Type B pancreatic cell (in vitro differentiated cells): ENCODE measurements around the gene ZNF106. TPM values are rescaled to one million over a fixed set of nuclear protein-coding genes. Genes with fewer than 3 reads are reported as not detected.

Source experiments
- DNase-seq: peaks from one replicate; pipeline ENCODE4 v3.0.0; 2021; ENCODE audit warnings: mixed read lengths; ENCODE audit not compliant: unreplicated experiment; ENCODE audit errors: extremely low spot score
- H3K27ac Mint-ChIP-seq: 2 replicates; pipeline ENCODE4 v1.8.0; 2021; ENCODE audit warnings: mild to moderate bottlenecking, mixed read lengths
- H3K27me3 Mint-ChIP-seq: 2 replicates; pipeline ENCODE4 v1.8.0; 2021; ENCODE audit warnings: mixed read lengths
- H3K36me3 Mint-ChIP-seq: 2 replicates; pipeline ENCODE4 v1.8.0; 2021; ENCODE audit warnings: mixed read lengths
- H3K4me1 Mint-ChIP-seq: one replicate; pipeline ENCODE4 v1.8.0; 2021; ENCODE audit warnings: mixed read lengths; ENCODE audit not compliant: unreplicated experiment
- H3K4me3 Mint-ChIP-seq: 2 replicates; pipeline ENCODE4 v1.8.0; 2021; ENCODE audit warnings: mild to moderate bottlenecking, mixed read lengths
- H3K9me3 Mint-ChIP-seq: 2 replicates; pipeline ENCODE4 v1.8.0; 2021; ENCODE audit warnings: mixed read lengths
- CTCF ChIP-seq: fragments of 200-600 bp; sonication (generic); conservative IDR thresholded peaks from 2 replicates; pipeline ENCODE4 v1.5.0; 2021; ENCODE audit warnings: antibody characterized with exemption, mild to moderate bottlenecking
- total RNA-seq: library from RNA; stranded (reverse); gene quantifications from 2 replicates; pipeline ENCODE4 v1.2.1, GENCODE V29; 2021; ENCODE audit warnings: low replicate concordance

Gene ZNF106
- total RNA-seq, 1 donor from 2014 or later = 52.4 TPM

- H3K4me1 Mint-ChIP-seq = peaks cover 33% of the 10 kb centered on the region
- no peak for DNase-seq
- TF ChIP-seq CTCF = no peak
- peak overlapping the region; percentile 45 for H3K27ac Mint-ChIP-seq
- peak overlapping the region; percentile 53 for H3K4me3 Mint-ChIP-seq
- H3K27me3 Mint-ChIP-seq = no peaks in the 10 kb centered on the region
- peaks cover 3% of the 10 kb centered on the region for H3K36me3 Mint-ChIP-seq
- H3K9me3 Mint-ChIP-seq = no peaks in the 10 kb centered on the region
These were observed 2.7 kb upstream of the ZNF106 start for GRCh38 chr15:42493679-42494078.

- Mint-ChIP-seq H3K27ac (peak overlapping the region; percentile 100), H3K9me3 (no peaks in the 10 kb centered on the region), H3K4me3 (peak overlapping the region; percentile 95), H3K4me1 (peaks cover 31% of the 10 kb centered on the region), H3K27me3 (no peaks in the 10 kb centered on the region), H3K36me3 (peaks cover 4% of the 10 kb centered on the region)
- TF ChIP-seq CTCF = no peak
- no peak for DNase-seq
These were observed 741 bp upstream of the ZNF106 start for GRCh38 chr15:42491539-42492225.

- Mint-ChIP-seq H3K4me3 (peak overlapping the region; percentile 95), H3K36me3 (peaks cover 7% of the 10 kb centered on the region), H3K9me3 (no peaks in the 10 kb centered on the region), H3K27me3 (no peaks in the 10 kb centered on the region), H3K4me1 (peaks cover 17% of the 10 kb centered on the region), H3K27ac (peak overlapping the region; percentile 100)
- TF ChIP-seq CTCF = no peak
- DNase-seq = no peak
These were observed 660 bp downstream of the ZNF106 start for GRCh38 chr15:42490291-42490670.

- Mint-ChIP-seq H3K4me3 (no peak overlapping the region), H3K9me3 (no peaks in the 10 kb centered on the region), H3K27ac (no peak overlapping the region), H3K36me3 (peaks cover 22% of the 10 kb centered on the region), H3K4me1 (peaks cover 11% of the 10 kb centered on the region), H3K27me3 (no peaks in the 10 kb centered on the region)
- no peak for DNase-seq
- TF ChIP-seq CTCF = no peak
These were observed 7.3 kb downstream of the ZNF106 start for GRCh38 chr15:42483677-42484076.

GRCh38 chr15:42482701-42483100 is 8.2 kb downstream of the ZNF106 start:
- Mint-ChIP-seq H3K4me1 (peaks cover 5% of the 10 kb centered on the region), H3K9me3 (no peaks in the 10 kb centered on the region), H3K27me3 (no peaks in the 10 kb centered on the region), H3K4me3 (no peak overlapping the region), H3K36me3 (peaks cover 22% of the 10 kb centered on the region), H3K27ac (no peak overlapping the region)
- no peak for TF ChIP-seq CTCF
- DNase-seq = no peak
